Neural progenitor cell (in vitro differentiated cells): ENCODE measurements around the gene DAPL1.

Experiments
- EZH2phosphoT487 ChIP-seq: fragments of 200-600 bp; sonication (generic); IDR thresholded peaks from 2 replicates; pipeline ENCODE4 v1.6.1; 2017; ENCODE audit warnings: antibody characterized with exemption
- TF ChIP-seq, protein P1 (sequence below): fragments of 200-600 bp; sonication (generic); IDR thresholded peaks from 2 replicates; pipeline ENCODE4 v1.5.1; 2017; ENCODE audit warnings: antibody characterized with exemption, mild to moderate bottlenecking

DNA sequence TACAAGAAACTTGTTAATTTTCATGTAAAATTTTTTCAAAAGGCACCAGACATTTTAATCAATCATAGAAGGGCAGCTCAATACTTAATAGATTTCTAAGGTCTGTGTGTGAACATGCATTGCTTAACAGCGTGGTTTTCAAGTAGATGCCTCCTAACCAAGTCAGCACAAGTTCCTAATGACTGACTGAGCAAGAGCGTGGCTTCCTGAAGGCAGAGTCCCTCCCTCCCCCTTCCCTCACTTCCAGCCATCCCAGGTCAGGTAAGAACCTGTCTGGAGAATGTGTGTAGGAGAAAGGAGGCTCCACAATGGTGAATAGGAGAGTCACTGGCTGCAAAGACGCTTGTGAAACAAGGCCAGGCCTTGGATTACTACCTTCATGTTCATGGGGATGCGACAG is 33.5 kb upstream of the DAPL1 start:
- TF ChIP-seq, protein P1, sequence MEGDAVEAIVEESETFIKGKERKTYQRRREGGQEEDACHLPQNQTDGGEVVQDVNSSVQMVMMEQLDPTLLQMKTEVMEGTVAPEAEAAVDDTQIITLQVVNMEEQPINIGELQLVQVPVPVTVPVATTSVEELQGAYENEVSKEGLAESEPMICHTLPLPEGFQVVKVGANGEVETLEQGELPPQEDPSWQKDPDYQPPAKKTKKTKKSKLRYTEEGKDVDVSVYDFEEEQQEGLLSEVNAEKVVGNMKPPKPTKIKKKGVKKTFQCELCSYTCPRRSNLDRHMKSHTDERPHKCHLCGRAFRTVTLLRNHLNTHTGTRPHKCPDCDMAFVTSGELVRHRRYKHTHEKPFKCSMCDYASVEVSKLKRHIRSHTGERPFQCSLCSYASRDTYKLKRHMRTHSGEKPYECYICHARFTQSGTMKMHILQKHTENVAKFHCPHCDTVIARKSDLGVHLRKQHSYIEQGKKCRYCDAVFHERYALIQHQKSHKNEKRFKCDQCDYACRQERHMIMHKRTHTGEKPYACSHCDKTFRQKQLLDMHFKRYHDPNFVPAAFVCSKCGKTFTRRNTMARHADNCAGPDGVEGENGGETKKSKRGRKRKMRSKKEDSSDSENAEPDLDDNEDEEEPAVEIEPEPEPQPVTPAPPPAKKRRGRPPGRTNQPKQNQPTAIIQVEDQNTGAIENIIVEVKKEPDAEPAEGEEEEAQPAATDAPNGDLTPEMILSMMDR = no peak
- TF ChIP-seq EZH2phosphoT487 = no peak
